PC-3 (cell line): ENCODE data around the gene STRIP1.

ENCODE experiments used
- EZH2 ChIP-seq: fragments of 300-600 bp; sonication (generic); IDR thresholded peaks from one replicate; pipeline ENCODE4 v1.6.1; 2017; ENCODE audit warnings: antibody characterized with exemption, mild to moderate bottlenecking, low read length; ENCODE audit not compliant: unreplicated experiment
- TF ChIP-seq, protein P1 (sequence below): fragments of 300-600 bp; sonication (generic); conservative IDR thresholded peaks from 2 replicates; pipeline ENCODE4 v1.5.1; 2017; ENCODE audit warnings: antibody characterized with exemption, low read depth, mild to moderate bottlenecking, low read length

DNA sequence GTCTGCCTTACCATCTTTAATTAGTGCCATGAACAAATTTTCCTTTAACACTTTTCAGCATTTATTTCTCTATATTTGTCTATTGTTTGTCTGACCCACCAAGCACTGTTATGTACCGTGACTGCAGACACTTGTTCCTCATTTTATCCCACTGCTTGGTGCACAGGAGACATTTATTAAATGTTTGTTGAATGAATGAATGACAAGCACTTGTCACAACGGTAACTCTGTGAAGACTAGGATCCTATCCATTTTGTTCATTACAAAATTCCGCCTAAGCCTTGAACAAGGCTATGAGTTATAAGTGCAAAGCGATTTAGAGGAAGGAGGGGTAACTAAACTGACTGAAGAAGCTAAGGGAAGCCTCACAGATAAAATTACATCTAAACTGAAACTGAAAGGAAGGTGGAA is 379 bp upstream of the STRIP1 start:
- no peak for TF ChIP-seq EZH2
- TF ChIP-seq, protein P1, sequence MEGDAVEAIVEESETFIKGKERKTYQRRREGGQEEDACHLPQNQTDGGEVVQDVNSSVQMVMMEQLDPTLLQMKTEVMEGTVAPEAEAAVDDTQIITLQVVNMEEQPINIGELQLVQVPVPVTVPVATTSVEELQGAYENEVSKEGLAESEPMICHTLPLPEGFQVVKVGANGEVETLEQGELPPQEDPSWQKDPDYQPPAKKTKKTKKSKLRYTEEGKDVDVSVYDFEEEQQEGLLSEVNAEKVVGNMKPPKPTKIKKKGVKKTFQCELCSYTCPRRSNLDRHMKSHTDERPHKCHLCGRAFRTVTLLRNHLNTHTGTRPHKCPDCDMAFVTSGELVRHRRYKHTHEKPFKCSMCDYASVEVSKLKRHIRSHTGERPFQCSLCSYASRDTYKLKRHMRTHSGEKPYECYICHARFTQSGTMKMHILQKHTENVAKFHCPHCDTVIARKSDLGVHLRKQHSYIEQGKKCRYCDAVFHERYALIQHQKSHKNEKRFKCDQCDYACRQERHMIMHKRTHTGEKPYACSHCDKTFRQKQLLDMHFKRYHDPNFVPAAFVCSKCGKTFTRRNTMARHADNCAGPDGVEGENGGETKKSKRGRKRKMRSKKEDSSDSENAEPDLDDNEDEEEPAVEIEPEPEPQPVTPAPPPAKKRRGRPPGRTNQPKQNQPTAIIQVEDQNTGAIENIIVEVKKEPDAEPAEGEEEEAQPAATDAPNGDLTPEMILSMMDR, result no peak
